Erythroblast (primary cell): ENCODE measurements around the gene C22orf39.

Source experiments
- GATA1 ChIP-seq: IDR thresholded peaks from 2 replicates; pipeline ENCODE4 v1.6.1; 2011; ENCODE audit warnings: low read depth, mild to moderate bottlenecking, control low read depth, low read length, moderate library complexity
- POLR2A ChIP-seq: IDR thresholded peaks from 2 replicates; pipeline ENCODE4 v1.6.1; 2011; ENCODE audit warnings: mild to moderate bottlenecking, low read length

- TF ChIP-seq POLR2A (no peak), GATA1 (no peak)
These were observed 20.4 kb upstream of the C22orf39 start for GRCh38 chr22:19467912-19468311.
